ENCODE measurements around the gene KIF18B.

- TF ChIP-seq CTCF (conservative IDR thresholded peaks at IDR 0.05 in 1 of 2, IDR thresholded peaks at IDR 0.05 in 1 of 2; ENCODE audit: extremely low read depth in 1 of 2, insufficient read depth in 1 of 2, low read depth in 1 of 2, low read length in 2 of 2) = no peak
- TF ChIP-seq EZH2 (IDR thresholded peaks at IDR 0.05; ENCODE audit: borderline replicate concordance, low read length) = no peak
These were observed 42.1 kb upstream of the KIF18B start for GRCh38 chr17:44989552-44990138.
